ENCODE data around the gene GLO1. TPM values are rescaled to one million over a fixed set of nuclear protein-coding genes. Genes with fewer than 3 reads are reported as not detected.

The GLO1 gene
- total RNA-seq, 1 experiment from 2014 or later = 188 TPM

- no peak overlapping the region for H4K91ac ChIP-seq (ENCODE audit: insufficient read length, low read depth, low read length)
- Mint-ChIP-seq H3K4me3 (no peak overlapping the region), H3K27ac (no peak overlapping the region; a peak in 1 of 7 replicates), H3K27me3 (ENCODE audit: low read depth) (no peaks in the 10 kb centered on the region), H3K36me3 (ENCODE audit: insufficient read depth in 1 of 3, low read depth in 3 of 3) (peaks cover 21 to 42% (median 42%) of the 10 kb centered on the region in 3 experiments), H3K4me1 (peaks cover 9% of the 10 kb centered on the region in 2 experiments; a peak in 3 of 4 replicates), H3K9me3 (no peaks in the 10 kb centered on the region)
- no peaks in the 10 kb centered on the region for H3K9me3 ChIP-seq (ENCODE audit: control insufficient read depth, low read depth, low read length)
- no peak overlapping the region for H2AFZ ChIP-seq (ENCODE audit: low read length)
- no peak overlapping the region for H3K14ac ChIP-seq (ENCODE audit: insufficient read depth, low read length)
- H3K23ac ChIP-seq (ENCODE audit: insufficient read length, low read depth, low read length) = no peak overlapping the region
- WGBS (ENCODE audit: extremely low coverage, insufficient read length, low lambda C conversion rate) = no CpG with 5 or more reads among the region's 4 CpGs
- H3K4ac ChIP-seq (ENCODE audit: low read depth, low read length) = no peak overlapping the region
- no peaks in the 10 kb centered on the region for H4K20me1 ChIP-seq (ENCODE audit: control insufficient read depth, insufficient read depth, insufficient read length)
- H3K79me1 ChIP-seq (ENCODE audit: insufficient read depth, low read depth, low read length, poor library complexity, severe bottlenecking) = peaks cover 14% of the 10 kb centered on the region
- no peak overlapping the region for H2BK12ac ChIP-seq (ENCODE audit: insufficient read length, low read depth, low read length)
- TF ChIP-seq CTCF (conservative IDR thresholded peaks at IDR 0.05) = no peak
- no peak overlapping the region for H2AK5ac ChIP-seq (ENCODE audit: insufficient read length, low read length)
- H3T11ph ChIP-seq (ENCODE audit: low read length) = no peak overlapping the region
- DNase-seq = no peak
- H3K79me2 ChIP-seq (ENCODE audit: insufficient read depth, low read length) = no peaks in the 10 kb centered on the region
- no peak overlapping the region for H3K18ac ChIP-seq (ENCODE audit: insufficient read length, low read depth, low read length)
- H2BK5ac ChIP-seq (ENCODE audit: insufficient read length, low read length) = no peak overlapping the region
- H3K9ac ChIP-seq (ENCODE audit: extremely low read depth, insufficient read length, low read length) = no peak overlapping the region
- H3K27me3 ChIP-seq (ENCODE audit: insufficient read depth, low read length) = no peaks in the 10 kb centered on the region
- H2BK120ac ChIP-seq (ENCODE audit: low read depth, low read length, poor library complexity, severe bottlenecking) = no peak overlapping the region
- no peaks in the 10 kb centered on the region for H3K4me1 ChIP-seq (ENCODE audit: insufficient read depth, low read length)
- no peak overlapping the region for H3K56ac ChIP-seq (ENCODE audit: insufficient read length, low read depth, low read length)
- no peaks in the 10 kb centered on the region for H3K23me2 ChIP-seq (ENCODE audit: insufficient read length, low read depth, low read length, poor library complexity, severe bottlenecking)
- H3K27ac ChIP-seq (ENCODE audit: insufficient read length, low read depth, low read length) = no peak overlapping the region
- H4K8ac ChIP-seq (replicated peaks; ENCODE audit: insufficient read length, low read depth, low read length) = no peak overlapping the region
- H2BK15ac ChIP-seq (ENCODE audit: low read depth, low read length) = no peak overlapping the region
- no peak overlapping the region for H2BK20ac ChIP-seq (ENCODE audit: low read depth, low read length, poor library complexity, severe bottlenecking)
- no peak overlapping the region for H4K5ac ChIP-seq (ENCODE audit: insufficient read length, low read depth, low read length)
- no peak overlapping the region for H3K4me2 ChIP-seq (ENCODE audit: insufficient read depth, insufficient read length, low read length)
These were observed 16.5 kb downstream of the GLO1 start for GRCh38 chr6:38686270-38687042.
